GM18907 (cell line): ENCODE measurements around the gene CLDN7.

Source experiments
- ATAC-seq: cut with Tn5 transposase; IDR thresholded peaks from one replicate; pipeline ENCODE4 v1.9.1; 2021; ENCODE audit warnings: mild to moderate bottlenecking, moderate library complexity; ENCODE audit not compliant: unreplicated experiment

The CLDN7 gene, protein sequence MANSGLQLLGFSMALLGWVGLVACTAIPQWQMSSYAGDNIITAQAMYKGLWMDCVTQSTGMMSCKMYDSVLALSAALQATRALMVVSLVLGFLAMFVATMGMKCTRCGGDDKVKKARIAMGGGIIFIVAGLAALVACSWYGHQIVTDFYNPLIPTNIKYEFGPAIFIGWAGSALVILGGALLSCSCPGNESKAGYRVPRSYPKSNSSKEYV

GRCh38 chr17:7262192-7262934, at the start of gene CLDN7:
CLDN7 (minus strand) TSS chr17:7262478; CDS start chr17:7262043, 435 bp downstream.
- no peak for ATAC-seq

DNA sequence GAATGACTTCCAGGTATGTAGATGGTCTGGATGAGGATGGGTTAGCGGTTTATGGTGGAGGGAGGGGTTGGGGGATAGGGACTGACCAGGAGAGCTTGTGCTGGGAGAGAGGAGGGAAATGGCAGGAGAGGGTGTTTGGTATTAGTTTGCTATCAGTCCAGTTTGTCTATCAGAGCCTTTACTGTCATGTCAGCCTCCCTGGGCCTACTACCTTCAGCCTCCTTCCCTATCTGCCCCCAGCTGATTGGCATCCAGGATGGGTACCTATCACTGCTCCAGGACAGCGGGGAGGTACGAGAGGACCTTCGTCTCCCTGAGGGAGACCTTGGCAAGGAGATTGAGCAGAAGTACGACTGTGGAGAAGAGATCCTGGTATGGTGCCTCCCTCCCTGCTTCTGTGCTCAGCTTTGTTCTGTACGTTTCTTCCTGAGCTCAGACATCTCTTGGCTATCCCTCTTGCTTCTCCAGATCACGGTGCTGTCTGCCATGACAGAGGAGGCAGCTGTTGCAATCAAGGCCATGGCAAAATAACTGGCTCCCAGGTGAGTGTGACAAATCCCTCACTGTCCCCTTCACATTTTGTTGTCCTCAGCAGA, 48.9 kb upstream of the CLDN7 start:
- no peak for ATAC-seq

- no peak for ATAC-seq
These were observed 47.4 kb upstream of the CLDN7 start for GRCh38 chr17:7309628-7310027.

DNA sequence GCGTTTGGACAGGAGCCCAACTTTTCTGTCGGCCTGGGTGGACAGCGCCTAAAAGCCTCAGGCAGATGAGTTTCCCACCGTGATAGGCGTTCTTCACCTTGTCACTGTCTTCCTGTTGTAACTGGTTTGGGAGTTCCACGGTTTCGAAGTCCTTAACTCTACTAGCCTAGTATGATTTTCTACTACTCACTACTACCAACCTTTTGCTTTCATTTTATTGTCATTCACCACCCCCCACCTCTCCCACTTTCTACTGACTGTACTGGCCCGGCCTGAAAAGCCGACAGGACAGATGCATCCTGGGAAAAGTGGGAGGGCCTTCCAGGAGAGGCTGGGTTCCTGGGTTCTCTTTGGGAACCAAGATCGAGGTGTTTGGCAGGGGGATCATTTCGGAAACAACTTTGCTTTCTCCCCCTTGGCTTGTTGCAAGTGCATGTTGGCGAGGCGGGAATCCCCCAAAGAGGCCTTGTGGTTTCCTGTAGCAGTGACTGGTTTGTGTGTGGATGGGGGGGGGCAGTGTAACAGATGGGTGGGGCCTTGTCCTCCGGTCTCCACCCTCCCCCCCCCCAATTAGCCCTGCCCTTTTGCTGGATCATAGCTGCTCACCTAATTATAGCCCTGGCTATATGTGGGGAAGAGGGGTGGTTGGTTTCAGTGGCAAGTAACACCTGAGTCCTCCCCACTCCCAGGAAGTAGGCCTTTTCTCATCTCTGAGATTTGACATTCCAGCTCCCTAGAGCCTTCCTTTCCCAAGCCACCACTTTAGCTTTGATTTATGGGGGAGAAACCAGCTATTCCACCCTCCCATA, 46.6 kb upstream of the CLDN7 start:
- peak; percentile 25 for ATAC-seq

DNA sequence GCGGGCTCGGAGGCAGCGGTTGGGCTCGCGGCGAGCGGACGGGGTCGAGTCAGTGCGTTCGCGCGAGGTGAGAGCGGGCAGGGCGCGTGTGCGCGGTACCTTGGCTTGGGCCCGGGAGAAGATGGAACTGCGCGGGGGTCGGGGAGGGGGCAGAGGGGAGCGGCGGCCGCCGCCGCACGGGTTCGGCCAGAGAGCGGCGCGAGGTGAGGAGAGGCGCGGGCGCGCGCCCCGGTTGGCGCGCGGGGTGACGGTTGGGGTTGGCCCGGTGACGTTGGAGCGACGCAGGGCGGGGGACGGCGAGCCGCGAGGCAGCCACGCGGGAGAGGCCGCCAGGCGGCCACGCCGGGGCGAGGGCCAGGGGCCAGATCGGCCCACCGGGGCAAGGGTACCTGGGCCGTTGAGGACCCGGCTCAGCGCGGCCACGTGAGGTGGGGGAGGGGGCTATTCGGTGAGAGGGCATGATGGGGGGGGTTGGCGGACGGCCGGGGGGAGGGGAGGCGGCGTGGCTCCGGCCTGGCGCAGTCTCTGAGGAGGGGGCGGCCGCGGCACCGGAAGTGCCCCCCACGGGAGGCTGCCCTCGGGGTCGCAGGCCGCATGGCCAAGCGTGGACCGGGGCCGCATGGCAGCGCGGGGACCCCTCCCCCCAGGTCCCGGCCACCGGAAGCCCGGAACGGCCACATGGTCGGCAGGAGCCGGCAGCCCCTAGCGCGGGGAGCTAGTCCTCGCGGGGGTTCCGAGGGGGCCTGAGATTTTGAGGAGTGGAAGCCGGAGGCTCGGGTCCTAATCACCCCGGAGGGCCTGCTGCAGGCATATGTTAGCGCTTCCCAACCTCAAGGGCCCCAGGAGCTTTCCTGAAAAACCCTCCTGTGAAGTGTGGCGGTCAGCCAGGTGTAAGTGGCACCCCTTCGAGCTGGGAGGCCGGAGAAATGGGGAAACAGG, 45.7 kb upstream of the CLDN7 start:
- no peak for ATAC-seq

GRCh38 chr17:7306911-7307685, 44.8 kb upstream of the CLDN7 start, which contains the start of gene EIF5A:
EIF5A (plus strand) TSS chr17:7307628; CDS start chr17:7309636, 2,008 bp downstream.
- ATAC-seq, result peak; percentile 77

DNA sequence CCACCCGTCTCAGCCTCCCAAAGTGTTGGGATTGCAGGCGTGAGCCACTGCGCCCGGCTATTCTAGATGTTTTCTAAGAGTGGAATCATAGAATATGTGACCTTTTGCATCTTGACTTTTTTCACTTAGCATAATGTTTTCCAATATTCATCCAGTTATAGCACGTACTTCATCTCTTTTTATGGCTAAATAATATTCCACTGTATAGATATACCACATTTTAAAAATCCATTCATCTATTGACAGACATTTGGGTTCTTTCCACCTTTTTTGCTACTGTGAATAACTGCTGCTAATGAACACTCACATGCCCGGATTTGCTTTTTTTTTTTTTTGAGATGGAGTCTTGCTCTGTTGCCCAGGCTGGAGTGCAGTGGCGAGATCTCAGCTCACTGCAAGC, 41.9 kb upstream of the CLDN7 start:
- no peak for ATAC-seq

- ATAC-seq, result peak; percentile 47
These were observed 34.0 kb upstream of the CLDN7 start for GRCh38 chr17:7296189-7296861.

DNA sequence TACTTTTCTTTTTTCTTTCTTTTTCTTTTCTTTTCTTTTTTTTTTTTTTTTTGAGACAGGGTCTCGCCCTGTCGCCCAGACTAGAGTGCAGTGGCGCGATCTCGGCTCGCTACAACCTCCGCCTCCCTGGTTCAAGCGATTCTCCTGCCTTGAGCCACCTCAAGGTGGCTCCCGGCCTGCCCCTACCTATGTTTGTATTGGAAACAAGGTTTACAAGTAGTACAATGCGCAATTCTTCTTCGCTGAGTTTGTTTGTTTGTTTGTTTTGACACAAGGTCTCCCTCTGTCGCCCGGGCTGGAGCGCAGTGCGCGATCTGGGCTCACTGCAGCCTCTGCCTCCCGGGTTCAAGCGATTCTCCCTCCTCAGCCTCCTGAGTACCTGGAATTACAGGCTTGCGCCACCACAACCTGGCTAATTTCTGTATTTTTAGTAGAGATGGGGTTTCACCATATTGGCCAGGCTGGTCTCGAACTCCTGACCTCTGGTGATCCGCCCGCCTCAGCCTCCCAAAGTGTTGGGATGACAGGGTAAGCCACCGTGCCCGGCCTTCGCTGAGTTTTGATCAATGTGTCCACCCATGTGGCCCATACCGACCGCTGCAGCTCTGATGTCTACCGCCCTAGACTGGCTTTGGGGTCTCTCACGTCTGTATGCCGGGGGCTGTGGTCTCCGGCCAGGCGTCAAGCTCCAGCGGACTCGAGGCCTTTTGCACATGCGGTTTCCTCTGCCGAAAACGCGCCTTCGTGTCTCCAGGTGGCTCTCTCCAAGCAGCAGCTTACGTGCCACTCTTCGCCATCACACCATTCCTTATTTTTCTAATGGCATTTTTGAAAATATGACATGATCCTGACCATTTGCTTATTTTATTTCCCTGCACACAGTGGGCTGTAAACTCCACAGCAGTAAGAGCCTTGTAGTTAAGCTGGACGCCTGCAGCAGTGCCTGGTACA, 33.2 kb upstream of the CLDN7 start:
- ATAC-seq, result no peak

DNA sequence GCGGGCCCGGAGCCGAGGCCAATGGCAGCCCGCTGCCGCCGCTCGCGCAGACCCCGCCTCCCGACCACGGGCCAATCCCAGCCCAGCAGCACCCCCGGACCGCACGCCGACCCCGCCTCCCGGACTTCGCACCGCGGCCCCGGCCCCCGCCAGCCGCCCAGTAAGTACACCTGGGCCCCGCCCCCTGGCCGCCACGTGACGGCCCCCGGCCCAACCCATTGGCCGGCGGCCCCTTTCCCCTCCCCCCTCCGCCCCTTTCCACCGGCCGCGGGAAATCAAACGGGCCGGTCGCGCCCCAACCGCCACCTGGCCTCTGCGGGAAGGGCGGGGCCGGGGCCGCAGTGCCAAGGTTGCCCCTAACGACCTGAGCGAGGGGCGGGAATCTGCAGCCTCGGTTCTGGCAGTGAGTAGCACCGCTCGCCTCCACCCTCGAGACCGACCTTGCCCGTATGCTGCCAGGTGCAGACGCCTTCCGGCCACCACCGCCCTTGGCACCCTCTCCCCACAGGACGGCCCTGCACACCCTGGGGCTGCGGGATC, 32.4 kb upstream of the CLDN7 start, which contains the start of gene YBX2:
Gene YBX2, minus strand, starts transcription at position 26 of the 540 bp plus-strand sequence. CDS start 139 bp downstream, outside the sequence.
- ATAC-seq, result no peak

GRCh38 chr17:7293816-7294613, 31.7 kb upstream of the CLDN7 start:
- ATAC-seq, result no peak

GRCh38 chr17:7293159-7293558, 30.9 kb upstream of the CLDN7 start:
- no peak for ATAC-seq

DNA sequence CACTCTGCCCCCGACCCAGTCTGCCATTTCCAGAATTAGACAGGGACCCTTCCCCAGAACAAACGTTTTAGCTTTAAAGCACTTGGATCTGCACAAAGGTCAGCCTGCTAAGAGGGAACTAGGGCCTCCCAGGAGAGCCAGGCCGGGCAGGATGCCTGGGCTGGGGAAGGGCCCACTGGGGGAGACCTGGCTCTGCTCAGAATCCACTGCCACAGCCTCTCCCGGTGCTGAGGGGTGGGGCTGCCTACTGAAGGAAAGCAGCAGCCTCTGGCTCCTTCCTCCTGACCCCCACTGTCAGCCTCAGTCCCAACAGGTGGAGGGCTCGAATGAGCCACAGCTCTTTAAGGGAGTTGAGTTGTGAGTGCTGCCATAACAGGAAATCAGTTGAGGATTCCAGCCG, 30.5 kb upstream of the CLDN7 start:
- no peak for ATAC-seq

- ATAC-seq, result no peak
These were observed 29.9 kb upstream of the CLDN7 start for GRCh38 chr17:7292194-7292593.

GRCh38 chr17:7290685-7291084, 28.4 kb upstream of the CLDN7 start:
- ATAC-seq, result no peak

DNA sequence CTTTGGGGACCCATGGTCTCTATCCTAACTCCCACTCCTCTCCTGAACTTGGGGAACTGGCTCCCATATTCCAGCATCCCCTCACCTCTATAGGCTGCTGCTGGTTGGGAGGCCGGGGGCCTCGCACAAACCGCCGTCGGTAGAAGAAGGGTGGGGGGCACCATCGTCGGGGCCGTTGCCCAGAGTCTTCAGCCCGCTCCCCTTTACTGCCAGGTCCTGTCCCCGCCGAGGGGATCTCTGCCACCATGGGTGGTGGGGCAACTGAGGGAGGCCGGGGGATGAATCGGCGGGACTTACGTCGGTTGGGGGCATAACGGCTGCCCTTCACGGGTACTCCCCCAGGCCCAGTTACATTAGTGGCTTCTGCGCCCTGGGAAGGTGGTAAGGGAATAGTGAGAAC, 27.9 kb upstream of the CLDN7 start:
- ATAC-seq, result no peak
